GM23338 (cell line): Measurements from ENCODE around the gene STAT4.

ENCODE experiments used
- CREB1 ChIP-seq: fragments of 250-450 bp; sonication (Bioruptor Pico); IDR thresholded peaks from 2 replicates; pipeline ENCODE4 v1.5.0; 2020; ENCODE audit warnings: low read depth, mild to moderate bottlenecking, moderate library complexity
- CTCF ChIP-seq, 2 experiments: fragments of 200-600 bp in 1 of 2; sonication (generic) in 1 of 2; conservative IDR thresholded peaks; 2 replicates each; pipeline versions ENCODE4 v1.5.1 to v1.6.1; 2016 to 2017; ENCODE audit warnings: antibody characterized with exemption in 2 of 2, low read depth in 2 of 2, mild to moderate bottlenecking in 2 of 2, moderate library complexity in 1 of 2
- ETS1 ChIP-seq: IDR thresholded peaks from 2 replicates; pipeline ENCODE4 v1.6.1; 2016; ENCODE audit warnings: antibody characterized with exemption
- POLR2AphosphoS5 ChIP-seq: IDR thresholded peaks from 2 replicates; pipeline ENCODE4 v1.6.1; 2016; ENCODE audit warnings: antibody characterized with exemption, low read depth
- REST ChIP-seq: IDR thresholded peaks from one replicate; pipeline ENCODE4 v1.6.1; 2018; ENCODE audit warnings: antibody characterized with exemption; ENCODE audit not compliant: unreplicated experiment

GRCh38 chr2:191009541-191010374, 141.0 kb downstream of the STAT4 start:
- no peak for TF ChIP-seq CREB1 (CRISPR knock-in tag)
- TF ChIP-seq POLR2AphosphoS5, result no peak
- TF ChIP-seq REST, result no peak
- TF ChIP-seq ETS1, result no peak
- TF ChIP-seq CTCF (conservative IDR thresholded peaks at IDR 0.05; ENCODE audit: low read depth in 2 of 2), result no peak
